Astrocyte (in vitro differentiated cells and primary cell): Measurements from ENCODE around the gene DCDC2C. TPM values are rescaled to one million over a fixed set of nuclear protein-coding genes. Genes with fewer than 3 reads are reported as not detected.

Source experiments
- DNase-seq: peaks from one replicate; pipeline ENCODE4 v3.0.0-alpha.2; 2010; ENCODE audit warnings: low read depth
- FAIRE-seq: peaks from 2 replicates; lab custom pipeline; 2011; peaks lifted over from hg19 to GRCh38; lab: Jason Lieb, UNC
- H2AFZ ChIP-seq: 2 replicates; pipeline ENCODE4 v1.6.0; 2012; ENCODE audit warnings: low read depth, low read length, inconsistent platforms
- H3K27ac ChIP-seq: 2 replicates; pipeline ENCODE4 v1.5.1; 2011; ENCODE audit warnings: low read depth, low read length, inconsistent platforms
- H3K27me3 ChIP-seq: 2 replicates; pipeline ENCODE4 v1.6.0; 2011; ENCODE audit warnings: low read length, inconsistent platforms; ENCODE audit not compliant: insufficient read depth
- H3K36me3 ChIP-seq: 2 replicates; pipeline ENCODE4 v1.5.1; 2011; ENCODE audit warnings: low read length, inconsistent platforms; ENCODE audit not compliant: insufficient read depth
- H3K4me1 ChIP-seq: 2 replicates; pipeline ENCODE4 v1.5.1; 2011; ENCODE audit warnings: low read length, inconsistent platforms; ENCODE audit not compliant: insufficient read depth
- H3K4me2 ChIP-seq: 2 replicates; pipeline ENCODE4 v1.6.0; 2012; ENCODE audit warnings: low read length, inconsistent platforms
- H3K4me3 ChIP-seq: 2 replicates; pipeline ENCODE4 v1.5.1; 2011; ENCODE audit warnings: low read depth, mild to moderate bottlenecking, low read length, inconsistent platforms; ENCODE audit not compliant: insufficient read depth
- H3K79me2 ChIP-seq: 2 replicates; pipeline ENCODE4 v1.6.0; 2012; ENCODE audit warnings: mild to moderate bottlenecking, low read length, inconsistent platforms; ENCODE audit not compliant: insufficient read depth
- H3K9ac ChIP-seq: 2 replicates; pipeline ENCODE4 v1.6.0; 2012; ENCODE audit warnings: mild to moderate bottlenecking, low read length, inconsistent platforms
- H3K9me3 ChIP-seq: 2 replicates; pipeline ENCODE4 v1.5.1; 2012; ENCODE audit warnings: low read depth, mild to moderate bottlenecking, low read length, inconsistent platforms; ENCODE audit not compliant: insufficient read depth
- H4K20me1 ChIP-seq: 2 replicates; pipeline ENCODE4 v1.6.0; 2012; ENCODE audit warnings: low read length, inconsistent platforms; ENCODE audit not compliant: insufficient read depth
- H3K27ac Mint-ChIP-seq: one replicate; pipeline ENCODE4 v1.8.0; 2021; ENCODE audit warnings: mild to moderate bottlenecking, mixed read lengths; ENCODE audit not compliant: unreplicated experiment
- H3K27me3 Mint-ChIP-seq: one replicate; pipeline ENCODE4 v1.8.0; 2021; ENCODE audit warnings: low read depth, mixed read lengths; ENCODE audit not compliant: unreplicated experiment
- H3K36me3 Mint-ChIP-seq: one replicate; pipeline ENCODE4 v1.8.0; 2021; ENCODE audit warnings: low read depth, mixed read lengths; ENCODE audit not compliant: unreplicated experiment
- H3K4me1 Mint-ChIP-seq: one replicate; pipeline ENCODE4 v1.8.0; 2021; ENCODE audit warnings: low read depth, mixed read lengths; ENCODE audit not compliant: unreplicated experiment
- H3K4me3 Mint-ChIP-seq: one replicate; pipeline ENCODE4 v1.8.0; 2021; ENCODE audit warnings: mild to moderate bottlenecking, moderate library complexity, mixed read lengths; ENCODE audit not compliant: unreplicated experiment
- H3K9me3 Mint-ChIP-seq: one replicate; pipeline ENCODE4 v1.8.0; 2021; ENCODE audit warnings: mild to moderate bottlenecking, mixed read lengths; ENCODE audit not compliant: unreplicated experiment
- EZH2 ChIP-seq: IDR thresholded peaks from 2 replicates; pipeline ENCODE4 v1.6.1; 2012; ENCODE audit warnings: mild to moderate bottlenecking, low read length, inconsistent platforms; ENCODE audit not compliant: insufficient read depth
- total RNA-seq: library from RNA; stranded (reverse); gene quantifications from 2 replicates; pipeline ENCODE4 v1.2.1, GENCODE V29; 2021
- TF ChIP-seq, protein P1 (sequence below): IDR thresholded peaks from 2 replicates; pipeline ENCODE4 v1.5.1; 2011; ENCODE audit warnings: low read depth, mild to moderate bottlenecking, inconsistent platforms, low read length, moderate library complexity; ENCODE audit not compliant: insufficient read depth

The DCDC2C gene
- total RNA-seq, 1 donor from 2014 or later: not detected

DNA sequence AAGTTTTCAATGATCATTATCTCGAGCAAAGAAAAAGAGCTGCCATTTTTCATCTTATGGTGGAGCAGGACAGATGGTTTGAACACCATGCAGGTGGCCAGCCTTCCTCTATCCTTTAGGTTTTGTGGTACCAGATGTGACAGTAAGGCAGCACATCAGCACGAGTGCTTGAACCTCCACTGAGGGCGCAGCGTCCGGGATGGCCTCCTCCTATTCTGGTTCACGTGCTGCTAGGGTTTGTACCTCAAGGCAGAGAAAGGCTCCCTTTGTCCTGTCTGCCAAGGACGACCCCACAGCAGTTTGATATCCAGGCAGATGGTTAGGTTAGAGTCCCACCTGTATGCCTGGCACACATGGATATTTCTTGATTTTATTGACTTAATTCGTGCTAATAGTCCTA lies 50.2 kb downstream of the DCDC2C start:
- Histone ChIP-seq H3K27ac (no peak overlapping the region), H2AFZ (no peak overlapping the region), H3K27me3 (no peaks in the 10 kb centered on the region), H3K9me3 (no peaks in the 10 kb centered on the region), H3K36me3 (no peaks in the 10 kb centered on the region), H3K4me1 (peaks cover under 1% of the 10 kb centered on the region), H4K20me1 (no peaks in the 10 kb centered on the region), H3K79me2 (no peaks in the 10 kb centered on the region), H3K9ac (no peak overlapping the region), H3K4me3 (no peak overlapping the region), H3K4me2 (no peak overlapping the region)
- Mint-ChIP-seq H3K27ac (no peak overlapping the region), H3K4me1 (no peaks in the 10 kb centered on the region), H3K9me3 (peaks cover 2% of the 10 kb centered on the region), H3K4me3 (no peak overlapping the region), H3K36me3 (no peaks in the 10 kb centered on the region), H3K27me3 (peaks cover 17% of the 10 kb centered on the region)
- TF ChIP-seq EZH2: no peak
- TF ChIP-seq, protein P1, sequence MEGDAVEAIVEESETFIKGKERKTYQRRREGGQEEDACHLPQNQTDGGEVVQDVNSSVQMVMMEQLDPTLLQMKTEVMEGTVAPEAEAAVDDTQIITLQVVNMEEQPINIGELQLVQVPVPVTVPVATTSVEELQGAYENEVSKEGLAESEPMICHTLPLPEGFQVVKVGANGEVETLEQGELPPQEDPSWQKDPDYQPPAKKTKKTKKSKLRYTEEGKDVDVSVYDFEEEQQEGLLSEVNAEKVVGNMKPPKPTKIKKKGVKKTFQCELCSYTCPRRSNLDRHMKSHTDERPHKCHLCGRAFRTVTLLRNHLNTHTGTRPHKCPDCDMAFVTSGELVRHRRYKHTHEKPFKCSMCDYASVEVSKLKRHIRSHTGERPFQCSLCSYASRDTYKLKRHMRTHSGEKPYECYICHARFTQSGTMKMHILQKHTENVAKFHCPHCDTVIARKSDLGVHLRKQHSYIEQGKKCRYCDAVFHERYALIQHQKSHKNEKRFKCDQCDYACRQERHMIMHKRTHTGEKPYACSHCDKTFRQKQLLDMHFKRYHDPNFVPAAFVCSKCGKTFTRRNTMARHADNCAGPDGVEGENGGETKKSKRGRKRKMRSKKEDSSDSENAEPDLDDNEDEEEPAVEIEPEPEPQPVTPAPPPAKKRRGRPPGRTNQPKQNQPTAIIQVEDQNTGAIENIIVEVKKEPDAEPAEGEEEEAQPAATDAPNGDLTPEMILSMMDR: no peak
- FAIRE-seq (no peak), DNase-seq (no peak)

DNA sequence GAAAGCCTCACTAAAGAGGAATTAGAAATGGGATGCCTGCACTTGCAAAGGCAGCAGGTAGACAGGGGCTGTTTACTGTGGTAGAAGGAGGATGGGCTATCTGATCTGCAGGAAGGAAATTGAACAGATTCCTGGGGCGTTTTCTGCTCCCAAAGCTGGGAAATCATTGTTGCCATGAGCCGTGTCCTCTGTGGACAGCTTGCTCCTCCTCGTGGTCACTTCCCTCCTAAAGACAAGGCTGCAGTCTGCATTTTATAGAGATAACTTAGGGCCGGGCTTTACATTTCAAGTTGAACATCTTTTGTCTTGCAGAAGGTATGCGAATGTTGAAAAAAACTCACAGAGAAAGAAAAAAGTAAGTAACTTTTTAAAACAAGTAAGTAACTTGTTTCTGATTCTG lies 50.9 kb downstream of the DCDC2C start:
- H3K36me3 Mint-ChIP-seq: no peaks in the 10 kb centered on the region
- peaks cover 17% of the 10 kb centered on the region for H3K27me3 Mint-ChIP-seq
- no peak for DNase-seq
- Histone ChIP-seq H4K20me1 (no peaks in the 10 kb centered on the region), H2AFZ (no peak overlapping the region), H3K27ac (no peak overlapping the region), H3K4me1 (peaks cover 6% of the 10 kb centered on the region), H3K4me2 (no peak overlapping the region), H3K36me3 (no peaks in the 10 kb centered on the region), H3K27me3 (no peaks in the 10 kb centered on the region), H3K79me2 (no peaks in the 10 kb centered on the region), H3K4me3 (no peak overlapping the region), H3K9me3 (no peaks in the 10 kb centered on the region), H3K9ac (no peak overlapping the region)
- H3K4me3 Mint-ChIP-seq: no peak overlapping the region
- H3K27ac Mint-ChIP-seq: no peak overlapping the region
- FAIRE-seq: no peak
- H3K9me3 Mint-ChIP-seq: peaks cover 2% of the 10 kb centered on the region
- TF ChIP-seq, protein P1: no peak
- no peak for TF ChIP-seq EZH2
- no peaks in the 10 kb centered on the region for H3K4me1 Mint-ChIP-seq

DNA sequence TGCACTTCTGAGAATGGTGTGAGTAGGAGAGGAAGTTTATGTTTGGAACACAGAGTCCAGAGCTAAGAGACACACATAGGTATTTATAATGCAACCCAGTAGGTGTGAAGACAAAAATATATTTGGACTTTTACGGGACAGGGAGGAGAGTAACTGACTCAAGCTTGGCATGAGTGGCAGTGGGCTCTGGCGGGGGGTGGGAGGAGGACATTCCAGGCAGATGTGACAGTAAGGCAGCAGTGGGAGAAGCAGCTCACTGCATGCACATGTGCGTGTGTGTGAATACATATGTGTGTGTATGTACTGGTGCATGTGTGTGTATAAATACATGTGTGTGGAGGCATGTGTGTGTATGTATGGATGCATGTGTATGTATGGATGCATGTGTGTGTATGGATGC lies 51.4 kb downstream of the DCDC2C start:
- H3K9me3 Mint-ChIP-seq: peaks cover 2% of the 10 kb centered on the region

More for the DNA sequence above, 51.4 kb downstream of the DCDC2C start:
- H3K4me1 ChIP-seq: peaks cover 9% of the 10 kb centered on the region
- no peak overlapping the region for H3K27ac Mint-ChIP-seq
- TF ChIP-seq EZH2: no peak
- DNase-seq (no peak), FAIRE-seq (no peak)
- peaks cover 20% of the 10 kb centered on the region for H3K27me3 Mint-ChIP-seq
- H3K4me2 ChIP-seq: no peak overlapping the region
- no peak overlapping the region for H3K27ac ChIP-seq
- no peaks in the 10 kb centered on the region for H3K79me2 ChIP-seq
- no peak overlapping the region for H3K9ac ChIP-seq
- H3K4me1 Mint-ChIP-seq: no peaks in the 10 kb centered on the region
- H3K4me3 ChIP-seq: no peak overlapping the region
- H4K20me1 ChIP-seq: no peaks in the 10 kb centered on the region
- H2AFZ ChIP-seq: no peak overlapping the region
- H3K36me3 ChIP-seq: no peaks in the 10 kb centered on the region
- H3K9me3 ChIP-seq: no peaks in the 10 kb centered on the region
- no peaks in the 10 kb centered on the region for H3K36me3 Mint-ChIP-seq
- H3K27me3 ChIP-seq: no peaks in the 10 kb centered on the region
- H3K4me3 Mint-ChIP-seq: no peak overlapping the region
